ENCODE measurements around the gene METRN.

Gene METRN

DNA sequence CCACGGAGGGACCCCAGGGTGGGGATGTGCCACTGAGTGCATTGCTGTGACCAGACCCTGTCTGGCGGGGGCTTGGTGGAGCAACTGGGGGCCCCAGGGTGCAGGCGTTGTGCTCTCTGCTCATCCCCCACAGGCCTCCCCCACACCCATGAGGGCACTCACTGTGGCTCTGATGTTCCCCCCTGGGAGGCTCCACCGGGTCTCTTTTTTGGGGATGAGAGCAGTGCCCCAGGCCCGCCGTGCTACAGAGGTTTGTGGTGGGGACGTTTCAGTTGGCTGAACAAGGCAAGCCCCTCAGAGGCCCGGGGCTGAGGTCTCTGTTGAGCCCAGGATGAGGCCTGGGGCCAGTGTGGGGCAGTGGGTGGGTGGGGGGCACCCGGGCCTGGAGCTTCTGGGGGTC lies 8.8 kb downstream of the METRN start:
- DNase-seq (ENCODE audit: low read depth): no peak

DNA sequence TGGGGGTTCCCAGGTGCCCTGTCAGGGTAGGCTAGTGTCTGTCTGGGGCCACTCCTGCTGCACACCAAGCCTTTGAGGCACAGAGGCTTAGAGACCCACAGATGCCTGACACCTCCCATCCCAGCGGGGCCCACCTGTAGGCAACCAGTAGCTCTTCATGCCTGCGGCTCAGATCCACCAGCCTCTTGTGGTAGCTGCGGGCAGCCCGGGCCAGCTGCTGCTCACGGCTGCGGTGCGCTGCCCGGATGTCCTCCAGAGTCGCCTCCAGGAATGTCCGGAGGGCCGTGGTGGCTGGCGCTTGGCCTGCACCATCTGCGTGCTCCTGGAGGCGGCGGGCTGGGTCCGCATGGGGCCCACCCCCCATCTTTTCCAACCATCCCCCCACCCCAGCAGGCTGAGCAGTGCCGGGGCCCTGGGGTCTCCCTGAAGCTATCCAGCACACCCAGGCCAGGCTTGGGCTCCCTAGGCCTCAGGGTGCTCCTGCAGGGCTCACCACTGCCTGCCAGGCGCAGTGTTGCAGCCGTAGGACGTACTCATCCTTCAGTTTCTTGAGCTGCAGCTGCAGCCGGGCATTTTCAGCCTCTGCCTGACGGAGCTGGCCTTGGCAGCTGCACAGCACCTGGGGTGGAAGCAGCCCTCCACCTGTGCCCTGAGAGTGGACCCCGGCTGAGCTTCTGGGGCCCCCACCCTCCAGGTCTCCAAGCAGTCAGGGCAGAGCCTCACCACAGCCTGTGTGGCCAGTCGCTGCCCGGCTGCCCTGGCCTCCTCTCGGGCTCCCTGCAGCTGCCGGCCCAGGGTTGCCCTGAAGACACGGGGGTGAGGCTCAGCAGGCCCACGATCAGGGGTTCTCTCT lies 9.5 kb downstream of the METRN start:
- DNase-seq (ENCODE audit: low read depth): no peak

DNA sequence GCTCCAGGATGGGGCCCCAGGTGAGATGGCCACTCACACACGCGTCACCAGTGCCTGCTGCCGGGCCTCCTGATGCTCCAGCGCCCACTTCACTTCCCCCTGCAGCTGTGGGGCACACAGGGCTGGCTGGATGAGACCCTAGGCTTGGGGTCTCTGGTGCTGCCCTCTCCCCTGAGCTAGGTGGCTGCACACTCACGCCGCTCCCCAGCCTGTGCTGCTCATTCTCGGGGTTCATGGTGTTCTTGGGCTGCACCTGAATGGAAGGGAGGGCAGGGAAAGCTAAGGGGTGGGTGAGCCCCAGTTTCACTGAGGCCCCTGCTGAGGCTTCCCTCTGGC lies 10.1 kb downstream of the METRN start:
- no peak for DNase-seq (ENCODE audit: low read depth)

DNA sequence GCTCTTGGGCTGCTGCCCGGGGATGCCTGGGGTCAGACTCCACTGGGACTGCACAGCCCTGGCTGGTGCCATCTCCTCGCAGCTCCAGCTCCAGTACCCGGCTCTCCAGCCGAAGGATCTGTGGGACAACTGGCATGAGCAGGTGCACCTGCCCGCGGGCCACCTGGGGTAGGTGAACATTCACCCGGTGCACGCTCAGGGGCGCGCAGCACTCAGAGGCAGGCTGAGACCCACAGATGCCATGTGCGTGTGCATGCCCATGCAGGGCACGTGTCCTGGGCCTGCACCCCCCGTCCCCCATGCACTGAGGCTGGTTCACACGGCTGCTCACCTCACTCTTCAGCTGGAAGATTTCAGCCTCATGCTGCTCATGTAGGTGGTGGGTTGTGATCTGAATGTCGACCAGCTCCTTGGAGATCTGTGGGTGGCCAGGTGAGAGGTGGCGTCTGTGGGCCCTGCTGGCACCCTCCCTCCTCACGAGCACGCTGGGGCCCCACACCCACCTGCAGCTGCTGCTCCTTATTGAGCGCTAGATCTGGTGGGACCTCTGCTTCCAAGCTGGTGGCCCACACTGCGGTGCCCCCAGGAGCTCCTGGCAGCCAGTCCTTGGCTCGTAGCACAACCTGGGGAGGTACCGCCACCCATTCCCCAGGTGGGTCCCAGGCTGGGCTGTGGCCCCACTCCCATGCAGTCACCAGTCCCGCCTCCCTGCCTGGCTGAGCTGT lies 10.7 kb downstream of the METRN start:
- no peak for DNase-seq (ENCODE audit: low read depth)

DNA sequence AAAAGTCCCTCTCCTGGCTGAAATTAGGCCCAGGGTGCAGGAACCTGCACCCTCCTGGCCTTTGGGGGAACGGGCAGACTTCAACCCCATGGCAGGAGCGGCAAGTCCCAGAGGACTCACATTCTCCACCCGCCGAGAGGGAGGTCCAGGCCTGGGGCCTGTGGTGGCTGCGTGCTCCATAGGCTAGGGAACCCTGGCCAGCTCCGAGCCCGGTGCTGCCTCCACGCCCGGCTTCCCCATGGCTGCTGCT lies 11.2 kb downstream of the METRN start:
- DNase-seq (ENCODE audit: low read depth): no peak

DNA sequence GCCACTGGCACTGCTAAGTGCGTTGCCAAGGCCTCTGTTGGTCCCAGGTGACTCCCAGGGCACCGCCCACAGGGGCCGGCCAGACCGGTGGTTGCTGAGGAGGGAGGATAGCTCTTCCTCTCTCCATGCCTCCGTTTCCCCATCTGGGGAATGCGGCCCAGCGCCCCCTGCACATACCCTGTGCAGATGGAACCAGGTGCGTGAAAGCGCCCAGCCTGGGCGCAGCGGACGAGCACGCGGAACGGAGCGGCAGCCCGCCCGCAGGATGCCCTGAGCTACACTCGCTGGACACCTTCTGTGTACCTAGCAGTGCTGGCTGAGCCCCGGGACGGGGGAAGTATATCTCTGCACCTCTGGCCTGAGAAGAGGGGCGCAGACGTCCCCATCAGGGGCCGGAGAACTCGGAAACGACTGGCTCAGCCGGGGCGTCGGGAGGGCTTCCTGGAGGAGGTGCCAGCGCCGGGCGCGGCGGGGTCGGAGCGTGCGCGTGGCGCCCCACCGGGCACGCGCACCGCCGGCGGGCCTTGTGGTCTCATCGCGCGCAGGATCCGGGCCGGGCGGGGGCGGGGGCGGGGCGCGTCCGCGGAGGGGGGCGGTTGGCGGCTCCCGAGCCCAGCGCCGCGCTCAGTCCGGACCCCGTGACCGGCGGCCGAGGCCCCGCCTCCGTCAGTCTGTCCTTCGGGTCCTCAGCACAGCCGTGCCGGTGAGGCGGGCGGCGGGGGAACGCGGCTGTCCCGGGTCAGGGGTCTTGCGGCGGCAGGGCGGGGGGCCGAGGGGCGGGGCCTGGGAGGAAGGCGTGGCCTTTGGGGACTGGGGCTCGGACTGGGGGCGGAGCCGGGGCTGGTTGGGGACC lies 11.7 kb downstream of the METRN start, which contains the start of the genes CCDC78 and HAGHL:
Gene CCDC78, minus strand, starts transcription at position 6 of the 853 bp plus-strand sequence. CDS start 76 bp downstream, outside the sequence.
Gene HAGHL, plus strand, starts transcription at position 669 of the 853 bp plus-strand sequence. CDS start 404 bp downstream, outside the sequence.
- peak; percentile 46 for DNase-seq (ENCODE audit: low read depth)

DNA sequence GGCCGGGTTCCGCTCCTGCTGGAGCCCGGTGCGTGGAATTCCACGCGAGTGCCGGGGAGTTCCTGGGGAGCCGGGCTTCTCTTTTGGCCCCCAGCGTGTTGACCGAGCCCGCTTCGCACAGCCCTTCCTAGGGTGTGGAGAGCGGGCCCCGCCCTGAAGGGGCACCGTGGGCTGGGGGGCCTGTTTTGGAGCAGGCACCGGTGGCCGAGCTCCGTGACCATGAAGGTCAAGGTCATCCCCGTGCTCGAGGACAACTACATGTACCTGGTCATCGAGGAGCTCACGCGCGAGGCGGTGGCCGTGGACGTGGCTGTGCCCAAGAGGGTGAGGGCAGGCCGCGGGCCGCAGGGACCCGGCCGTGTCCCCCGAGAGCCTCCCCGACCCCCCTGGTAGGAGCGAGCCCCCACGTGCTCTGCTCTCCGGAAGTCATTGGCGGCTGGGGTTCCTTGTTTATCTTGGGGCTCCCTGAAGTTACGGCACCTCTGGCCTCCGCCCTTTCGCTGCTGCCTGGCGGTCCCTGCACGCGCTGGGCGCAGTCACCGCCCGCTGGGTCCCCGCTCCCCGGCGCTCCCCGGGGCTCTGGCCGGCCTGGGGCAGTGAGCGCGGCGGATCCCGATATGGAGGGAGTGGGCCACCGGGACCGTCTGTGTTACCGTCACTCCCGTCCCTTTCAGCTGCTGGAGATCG lies 12.5 kb downstream of the METRN start:
- DNase-seq (ENCODE audit: low read depth): no peak

DNA sequence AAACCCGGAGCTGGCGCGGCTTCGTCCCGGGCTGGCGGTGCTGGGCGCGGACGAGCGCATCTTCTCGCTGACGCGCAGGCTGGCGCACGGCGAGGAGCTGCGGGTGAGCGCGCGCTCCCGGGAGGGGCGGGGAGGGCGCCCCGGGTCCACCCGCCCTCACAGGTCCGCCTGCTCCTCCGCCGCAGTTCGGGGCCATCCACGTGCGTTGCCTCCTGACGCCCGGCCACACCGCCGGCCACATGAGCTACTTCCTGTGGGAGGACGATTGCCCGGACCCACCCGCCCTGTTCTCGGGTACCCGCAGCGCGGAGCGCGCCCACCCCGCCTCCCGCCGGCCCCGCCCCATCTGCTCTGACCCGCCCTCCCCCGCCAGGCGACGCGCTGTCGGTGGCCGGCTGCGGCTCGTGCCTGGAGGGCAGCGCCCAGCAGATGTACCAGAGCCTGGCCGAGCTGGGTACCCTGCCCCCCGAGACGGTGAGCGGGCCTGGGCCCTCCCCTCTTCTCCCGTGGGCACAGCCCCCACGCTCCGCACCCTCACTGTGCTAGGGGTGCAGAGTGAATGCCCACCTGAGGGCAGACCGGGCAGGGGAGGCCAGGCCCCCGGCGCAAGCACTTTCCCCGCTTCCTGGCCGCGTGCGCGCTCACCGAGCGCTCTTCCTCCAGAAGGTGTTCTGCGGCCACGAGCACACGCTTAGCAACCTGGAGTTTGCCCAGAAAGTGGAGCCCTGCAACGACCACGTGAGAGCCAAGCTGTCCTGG lies 13.4 kb downstream of the METRN start:
- DNase-seq (ENCODE audit: low read depth): peak; percentile 41

DNA sequence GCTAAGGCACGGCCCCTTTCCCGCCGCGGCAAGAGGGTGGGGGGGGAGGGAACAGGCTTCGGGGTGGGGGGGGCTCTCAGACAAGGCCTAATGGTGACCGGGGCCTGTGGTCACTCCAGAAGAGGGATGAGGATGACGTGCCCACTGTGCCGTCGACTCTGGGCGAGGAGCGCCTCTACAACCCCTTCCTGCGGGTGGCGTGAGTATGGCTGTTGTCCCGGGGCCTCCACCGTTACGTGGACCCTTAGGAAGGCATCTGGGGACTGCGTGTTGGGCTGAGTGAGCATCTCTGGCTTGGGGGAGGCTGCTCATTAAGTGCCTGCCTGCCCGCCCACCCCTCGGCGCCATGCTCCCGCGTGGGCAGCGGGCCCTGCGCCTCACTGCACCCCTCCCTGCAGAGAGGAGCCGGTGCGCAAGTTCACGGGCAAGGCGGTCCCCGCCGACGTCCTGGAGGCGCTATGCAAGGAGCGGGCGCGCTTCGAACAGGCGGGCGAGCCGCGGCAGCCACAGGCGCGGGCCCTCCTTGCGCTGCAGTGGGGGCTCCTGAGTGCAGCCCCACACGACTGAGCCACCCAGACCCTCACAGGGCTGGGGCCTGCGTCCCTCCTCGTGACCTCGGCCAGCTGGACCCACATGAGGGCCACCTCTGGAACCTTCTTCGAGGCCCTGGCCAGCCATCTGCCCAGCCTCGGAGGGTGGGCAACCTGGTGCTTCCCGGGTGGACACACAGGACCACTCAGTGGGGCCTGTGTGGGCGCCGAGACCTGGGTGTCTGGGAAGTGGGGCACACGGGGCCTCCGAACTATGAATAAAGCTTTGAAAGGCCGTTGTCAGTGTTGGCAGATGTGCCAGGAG lies 14.2 kb downstream of the METRN start:
- no peak for DNase-seq (ENCODE audit: low read depth)

DNA sequence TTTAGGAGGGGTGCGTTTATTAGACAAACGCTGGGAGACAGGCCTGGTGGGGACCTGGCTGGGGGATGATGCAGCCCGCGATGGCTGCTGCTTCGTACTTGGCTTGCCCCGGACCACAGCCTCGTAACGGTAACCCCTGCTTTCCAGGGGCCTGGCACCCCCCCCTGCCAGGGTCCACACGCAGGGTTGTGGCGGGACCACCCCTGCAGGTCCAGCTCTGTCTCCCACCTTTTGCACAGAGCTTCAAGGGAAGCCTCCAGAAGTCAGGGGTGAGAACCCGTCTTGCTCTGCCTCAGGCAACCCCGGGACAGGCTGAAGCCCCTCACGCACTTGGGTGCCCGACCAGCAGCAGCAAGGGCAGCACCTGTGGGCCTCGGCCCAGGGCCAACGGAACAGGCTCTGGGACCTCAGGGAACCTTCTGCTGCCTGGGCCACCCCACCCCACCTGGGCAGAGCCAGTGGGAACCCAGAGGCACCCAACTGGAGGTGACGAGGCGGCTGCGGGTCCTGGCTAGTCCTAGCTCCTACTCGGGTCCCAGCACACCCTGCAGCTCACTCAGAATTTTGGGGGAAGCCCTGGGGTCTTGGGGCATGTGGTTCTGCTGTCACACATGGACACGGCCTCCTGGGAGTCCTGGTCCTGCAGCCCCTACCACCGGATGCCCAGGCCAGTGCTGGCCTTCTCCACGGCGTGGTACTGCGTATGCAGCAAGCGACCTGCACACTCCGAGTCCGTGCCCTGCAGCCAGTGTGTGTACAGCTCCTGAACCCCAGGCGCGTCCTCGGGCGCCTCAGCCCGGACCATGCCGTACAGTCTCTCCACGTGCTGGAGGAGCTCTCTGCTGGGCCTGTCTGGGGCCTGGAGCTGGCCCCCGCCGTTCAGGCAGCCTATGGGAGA lies 15.1 kb downstream of the METRN start:
- no peak for DNase-seq (ENCODE audit: low read depth)

DNA sequence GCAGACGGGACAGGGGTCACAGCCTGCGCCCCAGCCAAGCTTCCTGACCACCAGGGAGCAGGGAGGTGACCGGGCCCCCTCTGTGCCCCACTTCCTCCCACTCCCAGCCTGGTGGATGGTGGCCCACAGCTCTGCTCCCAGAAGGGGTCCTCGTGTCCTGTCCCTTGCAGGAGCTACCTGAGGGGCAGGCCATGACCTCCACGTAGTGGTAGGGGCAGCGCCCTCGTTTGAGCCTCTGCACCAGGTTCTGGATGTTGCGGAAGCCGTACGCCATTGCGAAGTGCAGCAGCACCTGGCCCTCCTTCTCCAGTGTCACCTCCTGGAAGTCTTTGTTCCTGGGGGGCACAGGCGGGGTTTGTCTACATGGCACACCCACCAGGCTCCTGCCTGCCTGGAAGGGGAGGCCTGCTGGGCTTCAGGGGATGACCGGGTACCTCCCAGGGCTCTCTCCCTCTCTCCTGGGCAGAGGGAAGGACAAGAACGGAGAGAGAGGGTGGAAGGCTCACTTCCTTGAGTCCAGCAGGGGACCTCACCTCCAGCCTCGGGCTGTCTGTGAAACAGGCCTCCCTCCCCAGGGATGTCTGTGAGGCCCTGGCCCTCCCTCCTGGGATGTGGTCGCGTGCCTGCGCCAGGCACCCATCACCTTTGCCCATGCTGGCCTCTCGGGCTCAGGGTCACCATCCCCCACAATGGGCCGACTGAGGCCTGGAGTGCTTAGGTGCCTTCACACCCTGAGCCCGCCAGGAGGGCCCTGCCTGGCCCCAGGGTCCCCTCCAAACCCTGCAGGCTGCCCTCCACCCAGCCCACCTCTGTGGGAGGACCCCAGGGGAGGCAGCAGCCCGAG lies 16.0 kb downstream of the METRN start:
- DNase-seq (ENCODE audit: low read depth): no peak

DNA sequence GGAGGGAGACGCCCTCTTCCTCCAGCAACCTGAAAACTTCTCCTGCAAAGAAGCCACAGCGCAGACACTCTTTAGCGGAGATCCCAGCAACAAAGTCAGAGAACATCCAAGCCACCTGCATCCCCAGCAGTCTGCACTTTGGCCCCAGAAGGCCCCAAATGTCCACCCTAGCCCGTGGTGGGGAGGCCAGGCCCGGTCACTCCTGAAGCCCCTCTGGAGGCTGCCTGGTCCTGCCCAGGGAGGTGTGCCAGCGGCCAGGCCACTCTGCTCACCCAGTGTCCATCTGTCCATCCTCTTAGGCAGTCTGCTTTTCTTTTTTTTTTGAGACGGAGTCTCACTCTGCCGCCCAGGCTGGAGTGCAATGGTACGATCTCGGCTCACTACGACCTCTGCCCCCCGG lies 17.4 kb downstream of the METRN start:
- DNase-seq (ENCODE audit: low read depth): no peak

DNA sequence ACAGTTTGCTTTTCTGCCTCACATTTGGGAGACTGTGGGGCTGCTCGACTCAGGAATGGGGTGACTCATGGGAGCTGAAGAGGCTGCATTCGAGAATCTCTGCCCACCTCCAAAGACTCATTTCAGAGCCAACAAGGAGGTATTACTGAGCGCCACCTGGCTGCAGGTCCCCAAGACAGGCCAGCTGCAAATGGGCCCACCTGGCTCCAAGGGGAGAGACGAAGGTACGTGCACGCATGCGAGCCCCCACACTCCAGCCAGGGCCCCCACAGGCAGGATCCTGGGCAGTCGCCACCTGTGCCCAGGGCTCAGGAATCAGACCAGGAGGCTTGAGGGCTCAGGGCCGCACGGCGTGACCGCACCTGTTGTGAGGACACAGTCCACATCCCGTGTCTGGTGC lies 18.0 kb downstream of the METRN start:
- DNase-seq (ENCODE audit: low read depth): no peak

DNA sequence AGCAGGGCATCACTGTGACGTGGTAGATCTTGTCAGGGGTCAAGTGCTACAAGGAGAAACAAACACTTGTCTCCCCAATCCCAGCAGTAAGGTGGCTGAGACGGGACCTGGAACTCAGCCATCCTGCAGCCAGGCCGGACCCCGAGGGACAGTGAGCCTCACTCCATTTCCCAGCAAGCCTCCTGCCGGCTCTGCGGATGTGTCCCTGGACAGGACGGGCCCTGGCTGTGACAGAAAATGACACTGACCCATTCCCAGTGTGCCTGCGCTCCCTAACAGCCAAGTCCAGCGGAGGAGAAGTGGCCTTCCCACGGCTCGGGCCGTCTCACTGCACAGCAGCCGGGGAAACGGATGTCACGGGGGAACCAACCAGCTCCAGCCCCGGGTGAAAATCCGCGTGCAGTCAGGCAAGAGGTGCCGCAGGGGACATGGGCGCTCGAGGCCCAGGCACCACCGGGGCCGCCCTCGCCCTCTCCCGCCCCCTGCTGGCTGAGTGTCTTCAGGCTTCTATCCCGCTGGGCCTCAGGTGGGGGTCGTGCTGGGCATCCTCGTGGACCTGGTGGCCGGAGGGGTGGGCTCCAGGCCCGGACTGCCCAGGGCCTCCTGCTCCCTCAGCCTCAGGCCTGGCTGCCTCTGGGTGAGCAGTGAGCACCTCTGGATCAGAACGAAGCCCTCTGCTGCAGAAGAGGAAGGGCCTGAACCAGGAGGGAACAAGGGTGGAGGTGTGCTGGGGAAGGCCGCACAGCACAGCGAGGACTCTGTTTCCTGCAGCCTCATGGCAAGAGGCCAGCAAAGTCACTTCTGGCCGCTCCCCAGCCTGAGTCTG lies 18.7 kb downstream of the METRN start:
- peak; percentile 40 for DNase-seq (ENCODE audit: low read depth)

DNA sequence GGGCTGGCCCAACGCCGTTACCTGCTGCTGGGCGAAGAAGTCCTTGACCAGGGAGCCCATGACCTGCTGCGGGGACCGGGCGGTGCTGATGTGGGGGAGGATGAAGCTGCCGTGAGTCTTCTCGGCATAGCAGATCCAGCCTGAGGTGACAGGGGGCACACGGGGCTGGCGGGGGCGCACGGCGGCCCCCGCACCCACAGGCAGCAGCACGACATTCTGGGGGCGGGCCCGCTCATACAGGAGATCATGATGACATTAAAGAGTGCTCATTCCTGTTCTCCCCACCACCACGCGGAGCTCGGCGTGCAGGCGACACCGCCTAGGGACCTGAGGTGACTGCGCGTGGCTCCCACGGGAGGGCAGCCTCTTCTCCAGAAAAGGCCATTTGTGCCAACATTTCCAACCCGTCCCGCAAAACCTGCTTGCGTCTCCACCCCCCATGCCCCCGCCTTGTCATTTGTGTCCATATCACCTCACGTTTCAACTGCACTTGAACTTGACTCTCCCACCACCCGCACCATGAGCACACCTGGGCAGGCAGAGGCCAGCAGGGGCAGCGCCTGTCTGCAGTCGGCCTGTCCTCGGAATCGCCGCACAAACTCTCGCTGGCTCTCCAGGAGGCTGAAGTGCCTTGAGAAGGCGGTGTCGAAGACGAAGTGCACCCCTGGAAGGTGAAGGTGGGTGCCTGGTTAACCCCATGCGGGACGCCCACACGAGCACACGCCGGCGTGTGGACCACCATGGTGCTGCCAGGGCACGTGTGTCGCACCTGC lies 19.5 kb downstream of the METRN start:
- DNase-seq (ENCODE audit: low read depth): no peak

DNA sequence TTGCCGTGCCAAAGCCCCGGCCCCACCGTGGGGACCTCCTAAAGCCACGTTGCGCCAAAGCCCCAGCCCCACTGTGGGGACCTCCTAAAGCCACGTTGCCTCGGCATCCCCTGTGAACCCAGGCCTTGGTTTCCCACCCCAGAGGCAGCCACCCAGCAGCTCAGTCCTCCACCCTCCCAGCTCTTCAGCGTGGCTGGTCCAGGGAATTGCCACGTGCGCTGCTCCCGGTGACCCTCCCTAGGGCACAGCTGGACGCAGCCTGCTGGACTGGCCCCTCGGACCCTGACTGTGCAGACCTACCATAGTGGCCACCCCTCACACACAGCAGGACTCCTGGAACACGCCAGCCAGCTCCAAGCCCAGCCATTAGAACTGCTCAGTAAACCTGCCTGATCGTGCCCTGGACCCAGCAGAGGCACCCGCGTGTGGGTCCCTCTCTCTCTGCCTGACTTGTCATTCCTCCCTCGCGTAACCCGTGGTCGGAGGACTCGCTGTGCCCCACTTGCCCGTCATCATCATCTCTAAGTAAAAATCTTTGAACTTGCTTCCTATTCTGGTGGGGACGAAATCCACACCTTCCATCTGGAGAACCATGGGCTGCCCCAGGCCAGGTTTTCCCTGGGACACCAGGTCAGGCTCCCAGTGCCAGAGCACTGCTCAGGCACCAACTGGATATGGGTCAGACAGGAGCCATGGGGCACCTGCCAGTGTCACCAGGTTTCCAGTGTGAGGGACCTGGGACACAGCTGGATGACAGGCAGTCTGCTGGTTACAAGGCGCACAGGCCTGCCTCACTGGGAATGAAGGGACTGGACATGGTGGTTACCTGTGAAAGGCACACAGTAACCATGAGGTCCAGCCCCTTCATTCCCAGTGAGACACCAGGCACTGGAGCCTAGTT lies 20.3 kb downstream of the METRN start:
- no peak for DNase-seq (ENCODE audit: low read depth)
